ENCODE data around the gene C1orf174.

The C1orf174 gene

GRCh38 chr1:3871451-3871805 is 28.6 kb downstream of the C1orf174 start:
- no peak for DNase-seq (ENCODE audit: low read depth in 2 of 2)

- no peak for DNase-seq (ENCODE audit: low read depth in 2 of 2)
Measured at GRCh38 chr1:3869751-3870301, 30.2 kb downstream of the C1orf174 start.

- no peak for DNase-seq (ENCODE audit: low read depth in 2 of 2)
Measured at GRCh38 chr1:3868464-3869006, 31.5 kb downstream of the C1orf174 start.

- DNase-seq (ENCODE audit: low read depth in 2 of 2) = no peak
Measured at GRCh38 chr1:3865606-3866160, 34.4 kb downstream of the C1orf174 start.

- DNase-seq (ENCODE audit: low read depth in 2 of 2) = no peak
Measured at GRCh38 chr1:3864884-3865283, 35.2 kb downstream of the C1orf174 start.

GRCh38 chr1:3863231-3863935 is 36.7 kb downstream of the C1orf174 start:
- DNase-seq (ENCODE audit: low read depth in 2 of 2) = no peak

GRCh38 chr1:3858231-3858981 is 41.7 kb downstream of the C1orf174 start:
- no peak for DNase-seq (ENCODE audit: low read depth in 2 of 2)

GRCh38 chr1:3857791-3858129 is 42.3 kb downstream of the C1orf174 start:
- no peak for DNase-seq (ENCODE audit: low read depth in 2 of 2)

- peak; percentile 92 to 95 for DNase-seq (ENCODE audit: low read depth in 2 of 2)
Measured at GRCh38 chr1:3856923-3857790, 42.9 kb downstream of the C1orf174 start, which contains the start of the genes CEP104 and DFFB. TSS of gene CEP104 (minus strand) at chr1:3857211. CDS start at chr1:3852407, 4,804 bp downstream. TSS of gene DFFB (plus strand) at chr1:3857476. CDS start at chr1:3857604, 128 bp downstream.

- DNase-seq (ENCODE audit: low read depth in 2 of 2) = no peak
Measured at GRCh38 chr1:3852711-3853485, 47.2 kb downstream of the C1orf174 start.

- DNase-seq (ENCODE audit: low read depth in 2 of 2) = no peak
Measured at GRCh38 chr1:3852091-3852490, 48.0 kb downstream of the C1orf174 start.

- no peak for DNase-seq (ENCODE audit: low read depth in 2 of 2)
Measured at GRCh38 chr1:3851292-3851691, 48.8 kb downstream of the C1orf174 start.

- DNase-seq (ENCODE audit: low read depth in 2 of 2) = no peak
Measured at GRCh38 chr1:3850857-3851256, 49.2 kb downstream of the C1orf174 start.

GRCh38 chr1:3847081-3847480 is 53.0 kb downstream of the C1orf174 start:
- no peak for DNase-seq (ENCODE audit: low read depth in 2 of 2)

GRCh38 chr1:3846541-3846940 is 53.5 kb downstream of the C1orf174 start:
- no peak for DNase-seq (ENCODE audit: low read depth in 2 of 2)

GRCh38 chr1:3842912-3843311 is 57.2 kb downstream of the C1orf174 start:
- DNase-seq (ENCODE audit: low read depth in 2 of 2) = no peak

GRCh38 chr1:3841491-3841890 is 58.6 kb downstream of the C1orf174 start:
- DNase-seq (ENCODE audit: low read depth in 2 of 2) = no peak
